ENCODE results near the gene PUDP.

PUDP gene

GRCh38 chrX:7060444-7060843 is 87.5 kb downstream of the PUDP start:
- H3K9me3 ChIP-seq (ENCODE audit: control insufficient read depth, insufficient read depth, low read length): no peaks in the 10 kb centered on the region
- H3K4me1 ChIP-seq (ENCODE audit: control insufficient read depth, low read length): peaks cover 34% of the 10 kb centered on the region
- no peak overlapping the region for H3K4me3 ChIP-seq (ENCODE audit: low read length)
- H3K9me2 ChIP-seq (replicated peaks; ENCODE audit: control insufficient read depth, low read length): no peaks in the 10 kb centered on the region
- H4K20me1 ChIP-seq (ENCODE audit: control insufficient read depth, insufficient read depth, low read depth, low read length): no peaks in the 10 kb centered on the region
- no peaks in the 10 kb centered on the region for H3F3A ChIP-seq (ENCODE audit: control insufficient read depth, insufficient read depth)
- H3K36me3 ChIP-seq (ENCODE audit: control insufficient read depth, low read length): peaks cover 43% of the 10 kb centered on the region
- H3K4me2 ChIP-seq (ENCODE audit: low read length): no peak overlapping the region
- no peak overlapping the region for H3K27ac ChIP-seq (ENCODE audit: low read depth, low read length)
- no peaks in the 10 kb centered on the region for H3K27me3 ChIP-seq (ENCODE audit: control insufficient read depth, low read length)
- TF ChIP-seq EZH2phosphoT487 (IDR thresholded peaks at IDR 0.05; ENCODE audit: borderline replicate concordance, low read length) (no peak), CTCF (IDR thresholded peaks at IDR 0.05; ENCODE audit: low read depth, low read length, poor library complexity, severe bottlenecking) (no peak)
- peaks cover 11% of the 10 kb centered on the region; the same call in 1 of the 2 replicates for H3K79me2 ChIP-seq (ENCODE audit: control insufficient read depth, low read length)

- H4K20me1 ChIP-seq (ENCODE audit: control insufficient read depth, insufficient read depth, low read depth, low read length): no peaks in the 10 kb centered on the region
- H3K4me2 ChIP-seq (ENCODE audit: low read length): no peak overlapping the region; the same call in 1 of the 2 replicates
- H3K9me3 ChIP-seq (ENCODE audit: control insufficient read depth, insufficient read depth, low read length): no peaks in the 10 kb centered on the region
- H3K27ac ChIP-seq (ENCODE audit: low read depth, low read length): no peak overlapping the region
- H3K4me1 ChIP-seq (ENCODE audit: control insufficient read depth, low read length): peaks cover 34% of the 10 kb centered on the region
- H3K9me2 ChIP-seq (replicated peaks; ENCODE audit: control insufficient read depth, low read length): no peaks in the 10 kb centered on the region
- H3K4me3 ChIP-seq (ENCODE audit: low read length): no peak overlapping the region
- H3F3A ChIP-seq (ENCODE audit: control insufficient read depth, insufficient read depth): no peaks in the 10 kb centered on the region
- TF ChIP-seq EZH2phosphoT487 (IDR thresholded peaks at IDR 0.05; ENCODE audit: borderline replicate concordance, low read length) (no peak), CTCF (IDR thresholded peaks at IDR 0.05; ENCODE audit: low read depth, low read length, poor library complexity, severe bottlenecking) (no peak)
- peaks cover 43% of the 10 kb centered on the region for H3K36me3 ChIP-seq (ENCODE audit: control insufficient read depth, low read length)
- no peaks in the 10 kb centered on the region for H3K27me3 ChIP-seq (ENCODE audit: control insufficient read depth, low read length)
- H3K79me2 ChIP-seq (ENCODE audit: control insufficient read depth, low read length): peaks cover 11% of the 10 kb centered on the region; the same call in 1 of the 2 replicates
Observed at GRCh38 chrX:7059859-7060258, 88.1 kb downstream of the PUDP start.

- TF ChIP-seq CTCF (IDR thresholded peaks at IDR 0.05; ENCODE audit: low read depth, low read length, poor library complexity, severe bottlenecking): no peak
- TF ChIP-seq EZH2phosphoT487 (IDR thresholded peaks at IDR 0.05; ENCODE audit: borderline replicate concordance, low read length): no peak
- Histone ChIP-seq H3K9me2 (replicated peaks; ENCODE audit: control insufficient read depth, low read length) (no peaks in the 10 kb centered on the region), H3F3A (ENCODE audit: control insufficient read depth, insufficient read depth) (no peaks in the 10 kb centered on the region), H3K9me3 (ENCODE audit: control insufficient read depth, insufficient read depth, low read length) (no peaks in the 10 kb centered on the region), H4K20me1 (ENCODE audit: control insufficient read depth, insufficient read depth, low read depth, low read length) (no peaks in the 10 kb centered on the region), H3K4me2 (ENCODE audit: low read length) (peak overlapping the region; percentile 16; the same call in 1 of the 2 replicates), H3K4me3 (ENCODE audit: low read length) (0 out of 2 replicates have a peak overlapping the region, but pooled peaks have one; percentile 15), H3K79me2 (ENCODE audit: control insufficient read depth, low read length) (peaks cover 11% of the 10 kb centered on the region; the same call in 1 of the 2 replicates), H3K4me1 (ENCODE audit: control insufficient read depth, low read length) (peaks cover 34% of the 10 kb centered on the region), H3K27me3 (ENCODE audit: control insufficient read depth, low read length) (no peaks in the 10 kb centered on the region), H3K36me3 (ENCODE audit: control insufficient read depth, low read length) (peaks cover 43% of the 10 kb centered on the region), H3K27ac (ENCODE audit: low read depth, low read length) (no peak overlapping the region)
Observed at GRCh38 chrX:7059214-7059838, 88.6 kb downstream of the PUDP start.

Measured in DOHH2 (cell line).